HG03139 (cell line): ENCODE data around the gene BRPF1.
A peak's percentile ranks its signal among the peaks of the same experiment; 100 is the strongest.

ENCODE experiments used
- ATAC-seq: cut with Tn5 transposase; IDR thresholded peaks from one replicate; pipeline ENCODE4 v1.9.1; 2021; ENCODE audit not compliant: unreplicated experiment

BRPF1 gene

GRCh38 chr3:9731206-9732079 is at the start of gene BRPF1:
TSS of gene BRPF1 (plus strand) at chr3:9731735. CDS start at chr3:9734141, 2,406 bp downstream.
- ATAC-seq = peak; percentile 91

- no peak for ATAC-seq
Observed at GRCh38 chr3:9682096-9682495, 49.4 kb upstream of the BRPF1 start.

GRCh38 chr3:9683426-9683825 is 48.1 kb upstream of the BRPF1 start:
- ATAC-seq = no peak

- no peak for ATAC-seq
Observed at GRCh38 chr3:9685216-9686049, 46.1 kb upstream of the BRPF1 start.

- ATAC-seq = no peak
Observed at GRCh38 chr3:9686050-9686550, 45.4 kb upstream of the BRPF1 start.

- ATAC-seq = no peak
Observed at GRCh38 chr3:9686703-9687102, 44.8 kb upstream of the BRPF1 start.

GRCh38 chr3:9687514-9687913 is 44.0 kb upstream of the BRPF1 start:
- no peak for ATAC-seq

GRCh38 chr3:9688961-9689360 is 42.6 kb upstream of the BRPF1 start:
- ATAC-seq = no peak

GRCh38 chr3:9689757-9690156 is 41.8 kb upstream of the BRPF1 start:
- no peak for ATAC-seq

GRCh38 chr3:9690451-9691450 is 40.8 kb upstream of the BRPF1 start:
- peak; percentile 100 for ATAC-seq

GRCh38 chr3:9691636-9692035 is 39.9 kb upstream of the BRPF1 start:
- no peak for ATAC-seq

- no peak for ATAC-seq
Observed at GRCh38 chr3:9692416-9692815, 39.1 kb upstream of the BRPF1 start.

GRCh38 chr3:9695345-9695744 is 36.2 kb upstream of the BRPF1 start:
- no peak for ATAC-seq

- no peak for ATAC-seq
Observed at GRCh38 chr3:9695746-9696145, 35.8 kb upstream of the BRPF1 start.

GRCh38 chr3:9696480-9697220 is 34.9 kb upstream of the BRPF1 start:
- no peak for ATAC-seq

- no peak for ATAC-seq
Observed at GRCh38 chr3:9697892-9698291, 33.6 kb upstream of the BRPF1 start.

- ATAC-seq = no peak
Observed at GRCh38 chr3:9698293-9698692, 33.2 kb upstream of the BRPF1 start.

- no peak for ATAC-seq
Observed at GRCh38 chr3:9700536-9700935, 31.0 kb upstream of the BRPF1 start.

- ATAC-seq = no peak
Observed at GRCh38 chr3:9701006-9701405, 30.5 kb upstream of the BRPF1 start.

GRCh38 chr3:9701711-9702110 is 29.8 kb upstream of the BRPF1 start:
- no peak for ATAC-seq
